Activated CD4-positive, alpha-beta T cell treated with anti-CD3 and anti-CD28 coated beads, Interleukin-2, amount 10 ng/mL, durations not matched to agents 24 days and 14 days (primary cell): ENCODE results near the gene WFS1. TPM values are rescaled to one million over a fixed set of nuclear protein-coding genes. Genes with fewer than 3 reads are reported as not detected.

Experiments
- DNase-seq: peaks from one replicate; pipeline ENCODE4 v3.0.0; 2022
- H3K27ac Mint-ChIP-seq: one replicate; pipeline ENCODE4 v1.8.0; 2022; ENCODE audit warnings: mild to moderate bottlenecking, mixed read lengths
- H3K27me3 Mint-ChIP-seq: one replicate; pipeline ENCODE4 v1.8.0; 2022; ENCODE audit warnings: mixed read lengths
- H3K36me3 Mint-ChIP-seq: one replicate; pipeline ENCODE4 v1.8.0; 2022; ENCODE audit warnings: low read depth, mild to moderate bottlenecking, mixed read lengths
- H3K4me1 Mint-ChIP-seq: one replicate; pipeline ENCODE4 v1.8.0; 2021; ENCODE audit warnings: mixed read lengths
- H3K4me3 Mint-ChIP-seq: one replicate; pipeline ENCODE4 v1.8.0; 2022; ENCODE audit warnings: mild to moderate bottlenecking, moderate library complexity, mixed read lengths
- H3K9me3 Mint-ChIP-seq: one replicate; pipeline ENCODE4 v1.8.0; 2021; ENCODE audit warnings: mixed read lengths
- intact Hi-C: fragments of 100-400 bp; cut with micrococcal nuclease; formaldehyde crosslinking; loops from one replicate; pipeline ENCODE4 v1.15.1; 2023
- total RNA-seq: library from RNA; stranded (reverse); gene quantifications from 2 replicates; pipeline ENCODE4 v1.2.3, GENCODE V29; 2022

The WFS1 gene
- total RNA-seq, 1 donor from 2014 or later: 4.7 TPM

GRCh38 chr4:6300359-6300758, 30.7 kb downstream of the WFS1 start:
- intact Hi-C loops: no loop called here
- Mint-ChIP-seq H3K27ac (no peak overlapping the region), H3K4me3 (no peak overlapping the region), H3K9me3 (no peaks in the 10 kb centered on the region), H3K4me1 (no peaks in the 10 kb centered on the region), H3K36me3 (no peaks in the 10 kb centered on the region), H3K27me3 (no peaks in the 10 kb centered on the region)
- DNase-seq: no peak

- Mint-ChIP-seq H3K4me1 (no peaks in the 10 kb centered on the region), H3K9me3 (no peaks in the 10 kb centered on the region), H3K4me3 (no peak overlapping the region), H3K36me3 (no peaks in the 10 kb centered on the region), H3K27ac (no peak overlapping the region), H3K27me3 (no peaks in the 10 kb centered on the region)
- intact Hi-C loops: no loop called here
- DNase-seq: no peak
These were observed 31.5 kb downstream of the WFS1 start for GRCh38 chr4:6301051-6301731.

DNA sequence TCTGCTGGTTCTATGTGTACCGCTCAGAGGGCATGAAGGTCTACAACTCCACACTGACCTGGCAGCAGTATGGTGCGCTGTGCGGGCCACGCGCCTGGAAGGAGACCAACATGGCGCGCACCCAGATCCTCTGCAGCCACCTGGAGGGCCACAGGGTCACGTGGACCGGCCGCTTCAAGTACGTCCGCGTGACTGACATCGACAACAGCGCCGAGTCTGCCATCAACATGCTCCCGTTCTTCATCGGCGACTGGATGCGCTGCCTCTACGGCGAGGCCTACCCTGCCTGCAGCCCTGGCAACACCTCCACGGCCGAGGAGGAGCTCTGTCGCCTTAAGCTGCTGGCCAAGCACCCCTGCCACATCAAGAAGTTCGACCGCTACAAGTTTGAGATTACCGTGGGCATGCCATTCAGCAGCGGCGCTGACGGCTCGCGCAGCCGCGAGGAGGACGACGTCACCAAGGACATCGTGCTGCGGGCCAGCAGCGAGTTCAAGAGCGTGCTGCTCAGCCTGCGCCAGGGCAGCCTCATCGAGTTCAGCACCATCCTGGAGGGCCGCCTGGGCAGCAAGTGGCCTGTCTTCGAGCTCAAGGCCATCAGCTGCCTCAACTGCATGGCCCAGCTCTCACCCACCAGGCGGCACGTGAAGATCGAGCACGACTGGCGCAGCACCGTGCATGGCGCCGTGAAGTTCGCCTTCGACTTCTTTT, 32.2 kb downstream of the WFS1 start:
- intact Hi-C loops: no loop called here
- Mint-ChIP-seq H3K9me3 (no peaks in the 10 kb centered on the region), H3K27ac (no peak overlapping the region)

DNA sequence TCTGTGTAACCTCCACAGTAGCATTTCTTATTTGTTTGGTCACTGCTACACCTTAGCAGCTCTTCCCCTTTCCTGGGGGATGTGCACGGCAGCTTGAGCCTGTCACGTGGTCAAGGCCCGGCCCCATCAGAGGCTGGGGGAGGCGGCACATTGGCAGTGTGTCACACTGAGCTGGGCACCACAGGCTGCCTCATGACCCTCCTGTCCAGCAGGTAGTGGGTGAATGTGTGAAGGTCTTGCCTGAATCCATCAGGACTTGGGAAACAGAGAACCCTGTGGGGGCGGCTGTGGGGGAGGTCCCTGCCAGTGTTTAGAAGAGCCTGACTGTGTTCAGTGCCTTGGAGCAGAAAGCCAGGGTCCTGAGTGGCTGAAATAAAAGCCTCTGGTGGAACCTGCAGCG, 33.2 kb downstream of the WFS1 start:
- peaks cover 8% of the 10 kb centered on the region for H3K27me3 Mint-ChIP-seq
- intact Hi-C loops: no loop called here
- no peak for DNase-seq
- H3K9me3 Mint-ChIP-seq: no peaks in the 10 kb centered on the region
- no peaks in the 10 kb centered on the region for H3K4me1 Mint-ChIP-seq
- no peaks in the 10 kb centered on the region for H3K36me3 Mint-ChIP-seq
- no peak overlapping the region for H3K4me3 Mint-ChIP-seq
- H3K27ac Mint-ChIP-seq: no peak overlapping the region

More for the DNA sequence above, 32.2 kb downstream of the WFS1 start:
- Mint-ChIP-seq H3K4me1 (no peaks in the 10 kb centered on the region), H3K4me3 (no peak overlapping the region), H3K36me3 (no peaks in the 10 kb centered on the region), H3K27me3 (peaks cover 5% of the 10 kb centered on the region)
- no peak for DNase-seq

- Mint-ChIP-seq H3K4me3 (no peak overlapping the region), H3K27ac (no peak overlapping the region), H3K9me3 (no peaks in the 10 kb centered on the region)
These were observed 34.3 kb downstream of the WFS1 start for GRCh38 chr4:6303943-6304342.

DNA sequence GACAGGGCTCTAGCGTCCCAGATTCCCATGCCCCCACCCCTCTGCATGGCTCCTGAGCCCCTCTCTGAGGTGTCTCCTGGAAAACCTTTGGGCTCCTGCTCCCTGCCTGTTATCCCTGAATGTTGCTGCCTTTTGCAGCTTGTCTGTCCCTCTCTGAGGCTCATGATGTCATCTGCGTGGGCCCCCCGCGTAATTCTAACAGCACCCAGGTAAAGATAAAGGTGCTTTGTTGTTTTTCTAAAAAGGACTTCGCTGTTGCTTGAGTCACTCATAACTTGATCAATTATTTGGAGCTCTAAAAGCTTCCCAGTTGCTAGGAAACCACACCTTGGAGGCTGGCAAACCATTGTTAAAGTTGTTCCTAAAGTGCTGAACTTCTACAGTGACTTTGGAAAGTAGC, 36.6 kb downstream of the WFS1 start:
- H3K27me3 Mint-ChIP-seq: peaks cover 34% of the 10 kb centered on the region
- no peaks in the 10 kb centered on the region for H3K36me3 Mint-ChIP-seq
- H3K9me3 Mint-ChIP-seq: no peaks in the 10 kb centered on the region
- peaks cover 1% of the 10 kb centered on the region for H3K4me1 Mint-ChIP-seq
- H3K4me3 Mint-ChIP-seq: no peak overlapping the region
- no peak overlapping the region for H3K27ac Mint-ChIP-seq
- DNase-seq: no peak
- intact Hi-C loops: no loop called here

More at GRCh38 chr4:6303943-6304342, 34.3 kb downstream of the WFS1 start:
- Mint-ChIP-seq H3K4me1 (no peaks in the 10 kb centered on the region), H3K36me3 (no peaks in the 10 kb centered on the region), H3K27me3 (peaks cover 16% of the 10 kb centered on the region)
- intact Hi-C loops: no loop called here
- no peak for DNase-seq

GRCh38 chr4:6307230-6307629, 37.6 kb downstream of the WFS1 start:
- intact Hi-C loops: no loop called here
- H3K4me1 Mint-ChIP-seq: peaks cover 1% of the 10 kb centered on the region
- H3K4me3 Mint-ChIP-seq: no peak overlapping the region
- no peak overlapping the region for H3K27ac Mint-ChIP-seq
- no peak for DNase-seq
- no peaks in the 10 kb centered on the region for H3K9me3 Mint-ChIP-seq
- H3K27me3 Mint-ChIP-seq: peaks cover 39% of the 10 kb centered on the region
- H3K36me3 Mint-ChIP-seq: no peaks in the 10 kb centered on the region

DNA sequence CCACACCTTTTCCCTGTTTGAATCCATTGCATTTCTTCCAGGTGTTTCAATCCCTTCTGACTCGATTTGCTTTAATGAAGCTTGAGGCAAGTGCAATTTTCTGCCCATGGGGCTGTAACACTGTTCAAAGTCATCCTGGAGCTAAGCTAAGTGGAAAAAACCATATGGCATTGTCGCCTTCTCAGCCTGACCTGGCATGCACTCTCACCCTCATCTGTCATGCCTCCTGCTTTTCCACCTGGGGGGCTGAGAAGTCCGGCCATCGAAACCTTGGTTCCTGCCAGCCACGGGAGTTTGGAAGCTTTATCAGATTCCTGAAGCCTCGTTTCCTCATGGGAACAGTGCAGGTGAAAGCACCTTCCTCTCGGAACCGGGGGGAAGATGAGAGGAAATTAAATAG, 38.2 kb downstream of the WFS1 start:
- H3K36me3 Mint-ChIP-seq: no peaks in the 10 kb centered on the region
- DNase-seq: no peak
- H3K4me3 Mint-ChIP-seq: no peak overlapping the region
- peaks cover 1% of the 10 kb centered on the region for H3K4me1 Mint-ChIP-seq
- H3K27ac Mint-ChIP-seq: no peak overlapping the region
- intact Hi-C loops: no loop called here
- H3K9me3 Mint-ChIP-seq: no peaks in the 10 kb centered on the region
- peaks cover 41% of the 10 kb centered on the region for H3K27me3 Mint-ChIP-seq

DNA sequence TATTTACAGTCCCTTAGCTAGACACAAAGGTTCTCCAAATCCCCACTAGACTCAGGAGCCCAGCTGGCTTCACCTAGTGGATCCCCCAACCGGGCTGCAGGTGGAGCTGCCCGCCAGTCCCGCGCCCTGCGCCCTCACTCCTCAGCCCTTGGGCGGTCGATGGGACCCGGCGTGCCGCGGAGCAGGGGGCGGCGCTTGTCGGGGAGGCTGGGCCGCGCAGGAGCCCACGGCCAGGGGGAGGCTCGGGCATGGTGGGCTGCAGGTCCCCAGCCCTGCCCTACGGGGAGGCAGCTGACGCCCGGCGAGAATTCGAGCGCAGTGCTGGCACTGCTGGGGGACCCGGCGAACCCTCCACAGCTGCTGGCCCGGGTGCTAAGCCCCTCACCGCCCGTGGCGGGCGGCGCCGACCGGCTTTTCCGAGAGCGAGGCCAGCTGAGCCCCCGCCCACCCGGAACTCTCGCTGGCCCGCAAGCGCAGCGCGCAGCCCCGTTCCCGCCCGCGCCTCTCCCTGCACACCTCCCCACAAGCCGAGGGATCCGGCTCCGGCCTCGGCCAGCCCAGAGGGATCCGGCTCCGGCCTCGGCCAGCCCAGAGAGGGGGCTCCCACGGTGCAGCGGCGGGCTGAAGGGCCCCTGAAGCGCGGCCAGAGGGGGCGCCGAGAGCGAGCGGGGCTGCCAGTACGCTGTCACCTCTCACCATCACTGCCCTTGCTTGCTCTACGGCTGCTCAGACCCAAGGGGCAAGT, 39.4 kb downstream of the WFS1 start:
- H3K36me3 Mint-ChIP-seq: no peaks in the 10 kb centered on the region
- no peak overlapping the region for H3K4me3 Mint-ChIP-seq
- intact Hi-C loops: no loop called here
- H3K9me3 Mint-ChIP-seq: no peaks in the 10 kb centered on the region
- no peak overlapping the region for H3K27ac Mint-ChIP-seq
- no peak for DNase-seq
- H3K27me3 Mint-ChIP-seq: peaks cover 45% of the 10 kb centered on the region
- peaks cover 1% of the 10 kb centered on the region for H3K4me1 Mint-ChIP-seq

- H3K4me1 Mint-ChIP-seq: peaks cover 1% of the 10 kb centered on the region
- H3K27me3 Mint-ChIP-seq: peaks cover 45% of the 10 kb centered on the region
- H3K36me3 Mint-ChIP-seq: no peaks in the 10 kb centered on the region
- H3K4me3 Mint-ChIP-seq: no peak overlapping the region
- H3K27ac Mint-ChIP-seq: no peak overlapping the region
- intact Hi-C loops: no loop called here
- no peaks in the 10 kb centered on the region for H3K9me3 Mint-ChIP-seq
- no peak for DNase-seq
These were observed 40.1 kb downstream of the WFS1 start for GRCh38 chr4:6309777-6310176.

GRCh38 chr4:6313216-6313615, 43.6 kb downstream of the WFS1 start:
- peaks cover 1% of the 10 kb centered on the region for H3K4me1 Mint-ChIP-seq
- no peak overlapping the region for H3K27ac Mint-ChIP-seq
- no peaks in the 10 kb centered on the region for H3K9me3 Mint-ChIP-seq
- intact Hi-C loops: no loop called here
- peaks cover 40% of the 10 kb centered on the region for H3K27me3 Mint-ChIP-seq
- DNase-seq: no peak
- no peak overlapping the region for H3K4me3 Mint-ChIP-seq
- H3K36me3 Mint-ChIP-seq: no peaks in the 10 kb centered on the region

- intact Hi-C loops: no loop called here
- H3K27me3 Mint-ChIP-seq: peaks cover 16% of the 10 kb centered on the region
These were observed 46.9 kb downstream of the WFS1 start for GRCh38 chr4:6316461-6317003.

GRCh38 chr4:6318206-6318605, 48.6 kb downstream of the WFS1 start:
- Mint-ChIP-seq H3K27ac (no peak overlapping the region), H3K27me3 (peaks cover 9% of the 10 kb centered on the region), H3K4me3 (no peak overlapping the region), H3K9me3 (no peaks in the 10 kb centered on the region), H3K4me1 (peaks cover 4% of the 10 kb centered on the region), H3K36me3 (no peaks in the 10 kb centered on the region)
- DNase-seq: no peak
- intact Hi-C loops: no loop called here

More at GRCh38 chr4:6316461-6317003, 46.9 kb downstream of the WFS1 start:
- H3K4me3 Mint-ChIP-seq: no peak overlapping the region
- DNase-seq: no peak
- no peak overlapping the region for H3K27ac Mint-ChIP-seq
- H3K9me3 Mint-ChIP-seq: no peaks in the 10 kb centered on the region
- no peaks in the 10 kb centered on the region for H3K36me3 Mint-ChIP-seq
- H3K4me1 Mint-ChIP-seq: peaks cover 3% of the 10 kb centered on the region
